Nephron progenitor cell (in vitro differentiated cells): Measurements from ENCODE around the gene PPP1R14C.
"Not testable (repeated sequence)": the region's sequence is repeated elsewhere in the genome, so short reads cannot be mapped to it uniquely, and the experiment has no call there.

Experiments
- DNase-seq: peaks from one replicate; pipeline ENCODE4 v3.0.0; 2021
- H3K27ac Mint-ChIP-seq: 2 replicates; pipeline ENCODE4 v1.8.0; 2021; ENCODE audit warnings: mild to moderate bottlenecking, moderate library complexity, mixed read lengths
- H3K27me3 Mint-ChIP-seq: 2 replicates; pipeline ENCODE4 v1.8.0; 2021; ENCODE audit warnings: mild to moderate bottlenecking, low read depth, mixed read lengths; ENCODE audit not compliant: poor library complexity
- H3K36me3 Mint-ChIP-seq: 2 replicates; pipeline ENCODE4 v1.8.0; 2021; ENCODE audit warnings: low read depth, mixed read lengths
- H3K4me1 Mint-ChIP-seq: 2 replicates; pipeline ENCODE4 v1.8.0; 2021; ENCODE audit warnings: mixed read lengths
- H3K4me3 Mint-ChIP-seq: 2 replicates; pipeline ENCODE4 v1.8.0; 2021; ENCODE audit warnings: mild to moderate bottlenecking, moderate library complexity, mixed read lengths
- H3K9me3 Mint-ChIP-seq: 2 replicates; pipeline ENCODE4 v1.8.0; 2021; ENCODE audit warnings: mild to moderate bottlenecking, moderate library complexity, mixed read lengths
- CTCF ChIP-seq: fragments of 200-600 bp; sonication (generic); IDR thresholded peaks from 2 replicates; pipeline ENCODE4 v1.5.0; 2021; ENCODE audit warnings: antibody characterized with exemption

PPP1R14C gene

GRCh38 chr6:150237626-150238025 lies 94.8 kb downstream of the PPP1R14C start:
- Mint-ChIP-seq H3K4me1 (peaks cover 16% of the 10 kb centered on the region), H3K4me3 (no peak overlapping the region)

GRCh38 chr6:150238336-150238741 lies 95.5 kb downstream of the PPP1R14C start:
- H3K36me3 Mint-ChIP-seq: peaks cover 21% of the 10 kb centered on the region
- no peak overlapping the region for H3K27ac Mint-ChIP-seq
- TF ChIP-seq CTCF: no peak
- no peak for DNase-seq
- H3K27me3 Mint-ChIP-seq: peaks cover 29% of the 10 kb centered on the region
- H3K4me1 Mint-ChIP-seq: peaks cover 16% of the 10 kb centered on the region
- H3K4me3 Mint-ChIP-seq: no peak overlapping the region
- peaks cover 29% of the 10 kb centered on the region for H3K9me3 Mint-ChIP-seq

More at GRCh38 chr6:150237626-150238025, 94.8 kb downstream of the PPP1R14C start:
- no peak for TF ChIP-seq CTCF
- no peak for DNase-seq
- Mint-ChIP-seq H3K9me3 (peaks cover 36% of the 10 kb centered on the region), H3K27ac (no peak overlapping the region), H3K36me3 (peaks cover 27% of the 10 kb centered on the region), H3K27me3 (peaks cover 29% of the 10 kb centered on the region)

- H3K27me3 Mint-ChIP-seq: peaks cover 24% of the 10 kb centered on the region
- no peak for TF ChIP-seq CTCF
- H3K4me1 Mint-ChIP-seq: peaks cover 18% of the 10 kb centered on the region
- no peak for DNase-seq
- H3K9me3 Mint-ChIP-seq: peaks cover 29% of the 10 kb centered on the region
- no peak overlapping the region for H3K4me3 Mint-ChIP-seq
- no peak overlapping the region for H3K27ac Mint-ChIP-seq
- H3K36me3 Mint-ChIP-seq: peaks cover 21% of the 10 kb centered on the region
These were observed 96.1 kb downstream of the PPP1R14C start for GRCh38 chr6:150238846-150239407.

- H3K4me3 Mint-ChIP-seq, DNase-seq, H3K27ac Mint-ChIP-seq: not testable (repeated sequence)
- Mint-ChIP-seq H3K27me3 (peaks cover 13% of the 10 kb centered on the region), H3K36me3 (peaks cover 17% of the 10 kb centered on the region), H3K9me3 (peaks cover 29% of the 10 kb centered on the region), H3K4me1 (peaks cover 17% of the 10 kb centered on the region)
These were observed 98.9 kb downstream of the PPP1R14C start for GRCh38 chr6:150241756-150242155.

GRCh38 chr6:150243620-150244314 lies 100.9 kb downstream of the PPP1R14C start:
- peaks cover 41% of the 10 kb centered on the region for H3K9me3 Mint-ChIP-seq

More at GRCh38 chr6:150243620-150244314, 100.9 kb downstream of the PPP1R14C start:
- no peak for TF ChIP-seq CTCF
- DNase-seq: no peak
- peaks cover 26% of the 10 kb centered on the region for H3K36me3 Mint-ChIP-seq
- H3K4me1 Mint-ChIP-seq: peaks cover 16% of the 10 kb centered on the region
- H3K27me3 Mint-ChIP-seq: peaks cover 5% of the 10 kb centered on the region
- H3K27ac Mint-ChIP-seq: no peak overlapping the region
- H3K4me3 Mint-ChIP-seq: no peak overlapping the region
